ENCODE results near the gene AXIN1.
"Not testable (repeated sequence)": the region's sequence is repeated elsewhere in the genome, so short reads cannot be mapped to it uniquely, and the experiment has no call there.

Gene AXIN1

GRCh38 chr16:263182-263774, 89.2 kb downstream of the AXIN1 start:
- no peak for FAIRE-seq

GRCh38 chr16:262121-262745, 90.3 kb downstream of the AXIN1 start:
- FAIRE-seq = no peak

- no peak for FAIRE-seq
These were observed 91.4 kb downstream of the AXIN1 start for GRCh38 chr16:261031-261691.

GRCh38 chr16:260326-260725, 92.2 kb downstream of the AXIN1 start:
- no peak for FAIRE-seq

GRCh38 chr16:259814-260253, 92.7 kb downstream of the AXIN1 start:
- no peak for FAIRE-seq

- FAIRE-seq = no peak
These were observed 93.3 kb downstream of the AXIN1 start for GRCh38 chr16:259226-259625.

- FAIRE-seq = not testable (repeated sequence)
These were observed 94.4 kb downstream of the AXIN1 start for GRCh38 chr16:258091-258490.

- no peak for FAIRE-seq
These were observed 97.3 kb downstream of the AXIN1 start for GRCh38 chr16:255183-255582.

- no peak for FAIRE-seq
These were observed 98.1 kb downstream of the AXIN1 start for GRCh38 chr16:254461-254860.

- no peak for FAIRE-seq
These were observed 98.7 kb downstream of the AXIN1 start for GRCh38 chr16:253833-254232.

GRCh38 chr16:252366-253337, 99.9 kb downstream of the AXIN1 start:
- FAIRE-seq = no peak

GRCh38 chr16:249431-249830, 103.1 kb downstream of the AXIN1 start:
- no peak for FAIRE-seq

GRCh38 chr16:247027-247426, 105.5 kb downstream of the AXIN1 start:
- FAIRE-seq = no peak

GRCh38 chr16:245105-245504, 107.4 kb downstream of the AXIN1 start:
- FAIRE-seq = no peak

- no peak for FAIRE-seq
These were observed 109.2 kb downstream of the AXIN1 start for GRCh38 chr16:243348-243747.

- FAIRE-seq = no peak
These were observed 110.2 kb downstream of the AXIN1 start for GRCh38 chr16:242281-242680.

GRCh38 chr16:240559-240958, 112.0 kb downstream of the AXIN1 start:
- FAIRE-seq = no peak

GRCh38 chr16:239948-240277, 112.6 kb downstream of the AXIN1 start:
- FAIRE-seq = no peak

All from A204.1 (cell line).